D721Med (cell line): ENCODE measurements around the gene NOS1.

ENCODE experiments used
- DNase-seq: peaks from one replicate; pipeline ENCODE4 v3.0.0; 2011; ENCODE audit warnings: low spot score; ENCODE audit not compliant: insufficient read length
- FAIRE-seq: peaks from 2 replicates; lab custom pipeline; 2011; peaks lifted over from hg19 to GRCh38; lab: Jason Lieb, UNC
- TF ChIP-seq, protein P1 (sequence below): IDR thresholded peaks from 2 replicates; pipeline ENCODE4 v1.5.1; 2012; ENCODE audit warnings: mild to moderate bottlenecking, control low read depth; ENCODE audit not compliant: insufficient read depth; ENCODE audit errors: missing control alignments

The NOS1 gene

DNA sequence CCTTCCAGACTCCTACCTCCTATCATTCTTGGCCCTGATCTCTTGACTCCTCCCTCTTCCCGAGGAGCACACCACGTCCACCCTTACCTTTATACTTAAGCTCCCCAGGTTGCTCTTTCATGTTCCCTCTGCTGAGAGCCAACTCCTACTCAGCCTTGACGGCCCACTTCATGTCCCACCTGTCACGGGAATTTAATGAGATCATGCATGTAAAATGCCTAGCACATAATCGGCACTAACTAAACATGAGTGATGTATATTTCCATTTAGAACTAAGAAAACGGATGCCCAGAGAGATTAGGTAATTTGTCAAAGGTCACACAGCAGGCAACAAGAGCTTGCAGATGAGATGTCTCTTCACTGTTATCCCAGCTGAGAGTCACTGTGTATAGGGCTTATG is 45.1 kb downstream of the NOS1 start:
- no peak for DNase-seq
- TF ChIP-seq, protein P1, sequence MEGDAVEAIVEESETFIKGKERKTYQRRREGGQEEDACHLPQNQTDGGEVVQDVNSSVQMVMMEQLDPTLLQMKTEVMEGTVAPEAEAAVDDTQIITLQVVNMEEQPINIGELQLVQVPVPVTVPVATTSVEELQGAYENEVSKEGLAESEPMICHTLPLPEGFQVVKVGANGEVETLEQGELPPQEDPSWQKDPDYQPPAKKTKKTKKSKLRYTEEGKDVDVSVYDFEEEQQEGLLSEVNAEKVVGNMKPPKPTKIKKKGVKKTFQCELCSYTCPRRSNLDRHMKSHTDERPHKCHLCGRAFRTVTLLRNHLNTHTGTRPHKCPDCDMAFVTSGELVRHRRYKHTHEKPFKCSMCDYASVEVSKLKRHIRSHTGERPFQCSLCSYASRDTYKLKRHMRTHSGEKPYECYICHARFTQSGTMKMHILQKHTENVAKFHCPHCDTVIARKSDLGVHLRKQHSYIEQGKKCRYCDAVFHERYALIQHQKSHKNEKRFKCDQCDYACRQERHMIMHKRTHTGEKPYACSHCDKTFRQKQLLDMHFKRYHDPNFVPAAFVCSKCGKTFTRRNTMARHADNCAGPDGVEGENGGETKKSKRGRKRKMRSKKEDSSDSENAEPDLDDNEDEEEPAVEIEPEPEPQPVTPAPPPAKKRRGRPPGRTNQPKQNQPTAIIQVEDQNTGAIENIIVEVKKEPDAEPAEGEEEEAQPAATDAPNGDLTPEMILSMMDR: no peak
- FAIRE-seq: no peak

DNA sequence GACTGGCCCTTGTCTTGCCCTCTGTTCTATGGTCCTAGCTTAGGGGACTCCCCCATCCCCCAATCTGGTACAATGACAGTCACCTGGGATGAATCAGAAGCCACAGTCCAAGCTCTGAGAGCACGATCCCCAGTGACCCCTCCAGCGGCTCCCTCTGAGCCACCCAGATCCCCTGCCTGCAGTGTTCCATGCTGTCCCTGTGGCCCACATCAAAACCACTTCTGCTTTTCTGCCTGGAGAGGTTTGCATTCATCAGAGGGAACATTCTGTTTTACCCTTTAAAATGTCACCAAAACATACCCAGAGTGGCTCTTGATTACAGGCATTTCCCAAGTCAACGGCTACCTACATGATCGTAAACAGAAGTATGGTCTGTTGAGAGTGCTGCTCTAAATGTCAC is 47.5 kb downstream of the NOS1 start:
- no peak for DNase-seq
- no peak for FAIRE-seq
- TF ChIP-seq, protein P1: no peak

DNA sequence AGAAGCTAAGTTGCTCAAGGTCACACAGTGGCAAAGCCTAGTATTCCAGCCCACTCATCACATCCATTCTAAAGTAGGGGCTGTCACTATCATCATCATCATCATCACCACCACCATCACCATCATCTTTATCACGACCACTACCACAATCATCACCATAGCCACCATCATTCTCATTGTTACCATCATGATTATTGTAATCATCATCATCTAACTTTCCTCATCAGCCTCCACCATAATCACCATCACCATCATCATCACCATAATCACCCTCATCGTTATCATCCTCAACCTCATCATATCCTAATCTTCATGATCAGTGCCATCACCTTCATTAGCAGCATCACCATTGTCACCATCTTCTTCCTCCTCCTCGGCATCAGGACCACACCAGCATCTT is 48.7 kb downstream of the NOS1 start:
- FAIRE-seq (no peak), DNase-seq (no peak)
- TF ChIP-seq, protein P1: no peak

DNA sequence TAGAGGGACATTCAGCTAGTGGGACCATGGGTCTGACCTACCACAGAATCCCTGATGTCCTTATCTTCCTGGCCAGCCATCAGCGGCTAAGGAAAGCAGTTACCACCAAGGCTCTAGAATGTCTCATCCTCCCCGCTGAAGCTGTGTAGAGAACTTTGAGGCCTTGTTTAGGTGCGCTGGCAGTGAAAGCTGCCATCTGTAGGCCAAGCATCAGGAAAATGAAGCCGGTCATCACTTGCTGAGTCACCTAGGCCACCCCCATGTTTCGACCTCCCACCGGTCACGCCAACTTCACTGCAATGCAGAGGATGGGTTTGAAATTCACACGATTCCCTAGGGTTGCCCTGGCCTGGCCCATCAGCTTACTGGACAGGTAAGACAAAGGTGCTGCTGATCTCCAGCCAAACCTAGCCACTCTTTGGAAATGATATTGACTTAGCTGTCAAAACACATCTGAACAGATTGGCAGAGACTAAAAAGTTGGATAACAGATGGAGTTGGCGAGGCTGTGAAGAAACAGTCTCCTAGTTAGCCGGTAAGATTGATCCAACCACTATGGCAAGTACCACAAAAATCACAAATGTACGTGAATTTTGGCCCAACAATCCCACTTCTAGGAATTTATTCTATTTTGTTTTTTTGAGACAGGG is 52.0 kb downstream of the NOS1 start:
- FAIRE-seq (no peak), DNase-seq (no peak)
- TF ChIP-seq, protein P1: no peak

DNA sequence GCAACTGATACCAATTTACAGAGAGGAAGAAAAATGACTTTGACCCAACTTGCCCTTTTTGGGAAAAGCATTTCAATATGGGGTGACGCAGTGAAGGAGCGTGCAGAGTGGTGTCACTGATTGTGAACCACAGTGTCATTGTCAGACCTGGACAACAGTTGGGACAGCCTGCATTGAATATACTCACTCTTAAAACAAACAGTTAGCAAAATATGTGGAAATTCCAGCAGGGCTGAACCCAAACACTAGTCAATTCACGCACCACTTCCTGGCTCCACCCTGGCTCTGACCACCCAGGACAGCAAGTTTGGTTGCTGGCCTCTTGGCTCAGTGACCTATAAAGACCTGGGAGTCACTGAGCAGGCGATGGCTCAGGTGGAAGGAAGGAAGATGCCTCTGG is 61.3 kb downstream of the NOS1 start:
- FAIRE-seq (no peak), DNase-seq (no peak)
- TF ChIP-seq, protein P1: no peak

DNA sequence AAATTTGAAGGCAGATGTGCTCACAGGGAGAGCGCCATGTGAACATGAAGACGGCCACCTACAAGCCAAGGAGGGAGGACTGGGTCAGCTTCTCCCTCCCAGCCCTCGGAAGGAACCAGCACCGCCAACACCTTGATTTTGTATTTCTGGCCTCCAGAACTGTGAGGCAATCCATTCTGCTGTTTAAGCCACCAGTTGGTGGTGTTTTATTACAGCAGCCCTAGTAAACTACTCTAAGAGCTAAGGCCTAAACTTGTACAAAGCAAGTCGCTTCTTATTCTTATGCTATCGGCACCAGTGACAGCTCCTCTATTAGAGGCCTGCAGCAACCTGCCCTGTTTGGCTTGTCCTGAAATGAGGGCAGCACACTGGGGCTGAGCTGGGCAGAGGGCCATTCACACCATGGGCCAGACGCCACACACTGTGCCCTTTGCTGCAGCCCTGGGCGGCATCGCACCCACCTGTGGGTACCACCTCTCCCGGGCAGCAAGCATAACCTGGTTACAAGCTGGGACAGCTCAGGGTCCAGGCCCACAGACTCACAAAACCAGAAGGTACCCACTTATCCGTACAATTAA is 62.7 kb downstream of the NOS1 start:
- TF ChIP-seq, protein P1: no peak
- DNase-seq: no peak
- no peak for FAIRE-seq

DNA sequence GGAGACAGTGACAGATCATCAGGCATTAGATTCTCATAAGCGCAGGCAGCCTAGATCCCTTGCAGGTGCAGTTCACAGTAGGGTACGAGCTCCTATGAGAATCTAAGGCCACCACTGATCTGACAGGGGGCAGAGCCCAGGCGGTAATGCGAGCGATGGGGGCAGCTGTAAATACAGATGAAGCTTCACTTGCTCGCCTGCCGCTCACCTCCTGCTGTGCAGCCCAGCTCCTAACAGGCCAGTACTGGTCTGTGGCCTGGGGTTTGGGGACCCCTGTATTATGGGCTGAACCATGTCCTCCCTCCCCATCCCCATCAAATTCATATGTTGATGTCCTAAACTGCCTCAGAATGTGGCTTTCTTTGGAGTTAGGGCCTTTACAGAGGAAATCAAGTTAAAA is 63.2 kb downstream of the NOS1 start:
- FAIRE-seq (no peak), DNase-seq (no peak)
- TF ChIP-seq, protein P1: no peak
